Activated naive CD4-positive, alpha-beta T cell treated with anti-CD3 and anti-CD28 coated beads, Interleukin-2, amount 50 U/mL, for 72 hours (primary cell): ENCODE measurements around the gene ENGASE. TPM values are rescaled to one million over a fixed set of nuclear protein-coding genes. Genes with fewer than 3 reads are reported as not detected.

ENCODE experiments used
- ATAC-seq, 2 donors: fragments of 150-1000 bp; cut with Tn5 transposase; 2 replicates each; pipeline ENCODE4 v1.10.0; 2021; ENCODE audit warnings: mild to moderate bottlenecking in 2 of 2, moderate library complexity in 2 of 2
- DNase-seq, 2 donors: peaks; one replicate each; pipeline ENCODE4 v3.0.0; 2021 to 2022; ENCODE audit warnings: low spot score in 2 of 2
- H3K27ac Mint-ChIP-seq, 2 donors: one replicate each; pipeline ENCODE4 v1.8.0; 2022; ENCODE audit warnings: mild to moderate bottlenecking in 2 of 2, mixed read lengths in 2 of 2
- H3K36me3 Mint-ChIP-seq, 2 donors: one replicate each; pipeline ENCODE4 v1.8.0; 2022; ENCODE audit warnings: mixed read lengths in 2 of 2
- H3K9me3 Mint-ChIP-seq, 2 donors: one replicate each; pipeline ENCODE4 v1.8.0; 2022; ENCODE audit warnings: mixed read lengths in 2 of 2
- total RNA-seq, 2 donors: library from RNA; stranded (reverse); gene quantifications; one replicate each; pipeline ENCODE4 v1.2.3, GENCODE V29; 2022

The ENGASE gene
- total RNA-seq, 2 donors from 2014 or later = 31.5 to 40.5 TPM

DNA sequence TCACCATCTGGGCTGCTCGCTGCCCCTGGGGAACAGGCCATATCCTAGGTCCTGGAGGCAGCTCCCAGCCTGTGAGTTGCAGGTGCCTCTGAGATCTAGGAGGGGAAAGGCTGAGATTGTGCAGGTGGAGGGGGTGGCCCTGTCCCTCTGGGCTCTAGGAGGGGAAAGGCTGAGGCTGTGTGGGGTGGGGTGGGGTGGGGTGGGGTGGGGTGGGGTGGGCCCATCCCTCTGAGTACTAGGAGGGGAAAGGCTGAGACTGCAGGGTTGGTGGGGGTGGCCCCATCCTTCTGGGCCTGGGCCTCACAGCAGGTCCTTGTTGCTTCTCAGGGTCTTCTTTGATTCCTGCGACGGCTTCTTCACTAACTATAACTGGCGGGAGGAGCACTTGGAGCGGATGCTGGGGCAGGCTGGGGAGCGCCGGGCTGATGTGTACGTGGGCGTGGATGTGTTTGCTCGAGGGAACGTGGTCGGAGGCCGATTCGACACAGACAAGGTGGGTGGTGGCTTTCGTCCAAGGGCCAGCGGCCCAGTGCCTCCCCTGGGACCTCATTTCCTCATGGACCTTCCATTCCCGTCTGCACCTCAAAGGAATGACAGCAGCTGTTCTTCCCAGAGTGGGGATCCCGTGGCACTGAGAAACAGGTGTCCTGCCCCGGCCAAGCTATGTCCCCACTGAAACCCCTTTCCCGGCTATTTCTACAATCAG, 7.1 kb downstream of the ENGASE start:
- H3K27ac Mint-ChIP-seq = no peak overlapping the region
- no peaks in the 10 kb centered on the region for H3K9me3 Mint-ChIP-seq
- ATAC-seq (no peak), DNase-seq (no peak)
- peaks cover 0 to 12% of the 10 kb centered on the region in 2 donors for H3K36me3 Mint-ChIP-seq

DNA sequence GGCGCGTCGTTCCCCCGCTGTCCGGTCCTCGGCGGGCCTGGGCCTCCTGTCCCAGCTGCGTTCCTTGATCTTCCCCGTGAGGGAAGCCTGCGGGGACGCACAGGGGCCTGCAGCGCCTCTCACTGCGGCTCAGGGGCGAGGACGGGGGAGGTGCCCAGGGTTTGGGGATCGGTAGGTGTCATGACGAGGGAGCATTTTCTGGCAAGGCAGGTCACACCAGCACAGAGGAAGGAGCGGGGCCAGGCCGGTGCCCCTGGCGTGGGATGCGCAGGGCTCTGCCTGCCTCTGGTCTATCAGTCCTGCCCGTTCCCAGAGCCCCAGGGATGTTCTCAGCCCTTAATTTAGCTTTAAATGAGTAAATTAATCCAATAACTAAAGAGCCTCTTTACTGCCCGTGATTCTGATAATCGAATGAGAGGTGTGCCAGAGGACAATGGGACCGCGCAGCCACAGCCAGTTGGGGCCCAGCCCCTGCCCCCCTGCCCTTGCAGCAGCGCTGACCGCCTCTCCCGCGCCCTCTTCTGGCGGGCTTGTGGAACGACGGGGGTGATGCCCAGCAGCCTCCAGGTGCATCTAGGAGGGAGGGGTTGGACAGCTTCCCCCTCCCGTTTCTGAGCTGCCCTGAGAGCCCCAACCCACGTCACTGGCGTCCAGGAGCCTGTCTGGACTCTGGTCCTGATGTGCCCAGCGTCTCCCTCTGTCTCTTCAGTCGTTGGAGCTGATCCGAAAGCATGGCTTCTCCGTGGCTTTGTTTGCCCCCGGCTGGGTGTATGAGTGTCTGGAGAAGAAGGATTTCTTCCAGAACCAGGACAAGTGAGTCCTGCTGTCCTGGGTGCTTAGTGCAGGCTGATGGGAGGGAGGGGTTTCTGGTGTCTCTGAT, 7.9 kb downstream of the ENGASE start:
- DNase-seq (peak in 1 of 2 donors; percentile 68), ATAC-seq (peak; percentile 49 to 59)
- Mint-ChIP-seq H3K36me3 (peaks cover 0 to 12% of the 10 kb centered on the region in 2 donors), H3K27ac (no peak overlapping the region), H3K9me3 (no peaks in the 10 kb centered on the region)

DNA sequence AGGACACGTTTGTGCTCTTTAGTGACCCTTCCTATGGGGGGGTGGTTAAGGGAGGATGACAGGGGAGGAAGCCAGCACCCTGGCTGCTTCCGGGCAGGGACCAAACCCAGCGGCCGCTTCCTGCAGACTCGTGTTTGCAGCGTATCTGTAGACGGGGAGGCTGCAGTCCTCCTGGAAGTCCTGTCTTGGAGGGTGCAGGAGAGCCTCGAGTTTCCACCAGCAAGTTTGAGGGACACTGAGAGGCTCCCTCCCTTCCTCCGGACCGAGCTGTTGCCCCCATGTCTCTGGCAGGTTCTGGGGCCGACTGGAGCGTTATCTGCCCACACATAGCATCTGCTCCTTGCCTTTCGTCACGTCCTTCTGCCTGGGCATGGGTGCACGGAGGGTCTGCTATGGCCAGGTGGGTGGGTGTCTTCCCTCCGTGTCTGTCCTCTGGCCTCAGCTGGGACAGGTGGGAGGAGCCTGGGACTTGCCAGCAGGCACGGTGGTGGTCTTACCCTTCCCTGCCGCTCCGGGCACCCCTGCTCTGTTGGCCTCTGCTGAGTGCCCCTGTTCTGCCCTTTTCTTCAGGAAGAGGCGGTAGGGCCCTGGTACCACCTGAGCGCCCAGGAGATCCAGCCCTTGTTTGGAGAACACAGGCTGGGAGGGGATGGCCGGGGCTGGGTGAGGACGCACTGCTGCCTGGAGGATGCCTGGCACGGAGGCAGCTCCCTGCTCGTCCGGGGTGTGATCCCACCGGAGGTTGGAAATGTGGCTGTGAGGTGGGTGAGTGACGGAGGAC, 8.8 kb downstream of the ENGASE start:
- no peak overlapping the region for H3K27ac Mint-ChIP-seq
- DNase-seq (no peak), ATAC-seq (no peak)
- peaks cover 0 to 12% of the 10 kb centered on the region in 2 donors for H3K36me3 Mint-ChIP-seq
- no peaks in the 10 kb centered on the region for H3K9me3 Mint-ChIP-seq

- Mint-ChIP-seq H3K36me3 (peaks cover 0 to 10% of the 10 kb centered on the region in 2 donors), H3K27ac (no peak overlapping the region), H3K9me3 (no peaks in the 10 kb centered on the region)
- DNase-seq = no peak
- ATAC-seq = no peak
These were observed 9.9 kb downstream of the ENGASE start for GRCh38 chr17:79084291-79085153.

GRCh38 chr17:79085154-79085920, 10.7 kb downstream of the ENGASE start:
- H3K9me3 Mint-ChIP-seq = no peaks in the 10 kb centered on the region

GRCh38 chr17:79085921-79086551, 11.4 kb downstream of the ENGASE start:
- ATAC-seq (no peak), DNase-seq (no peak)
- H3K36me3 Mint-ChIP-seq = no peaks in the 10 kb centered on the region
- no peak overlapping the region for H3K27ac Mint-ChIP-seq
- no peaks in the 10 kb centered on the region for H3K9me3 Mint-ChIP-seq

More at GRCh38 chr17:79085154-79085920, 10.7 kb downstream of the ENGASE start:
- DNase-seq = no peak
- no peak for ATAC-seq
- peaks cover 0 to 5% of the 10 kb centered on the region in 2 donors for H3K36me3 Mint-ChIP-seq
- H3K27ac Mint-ChIP-seq = no peak overlapping the region

DNA sequence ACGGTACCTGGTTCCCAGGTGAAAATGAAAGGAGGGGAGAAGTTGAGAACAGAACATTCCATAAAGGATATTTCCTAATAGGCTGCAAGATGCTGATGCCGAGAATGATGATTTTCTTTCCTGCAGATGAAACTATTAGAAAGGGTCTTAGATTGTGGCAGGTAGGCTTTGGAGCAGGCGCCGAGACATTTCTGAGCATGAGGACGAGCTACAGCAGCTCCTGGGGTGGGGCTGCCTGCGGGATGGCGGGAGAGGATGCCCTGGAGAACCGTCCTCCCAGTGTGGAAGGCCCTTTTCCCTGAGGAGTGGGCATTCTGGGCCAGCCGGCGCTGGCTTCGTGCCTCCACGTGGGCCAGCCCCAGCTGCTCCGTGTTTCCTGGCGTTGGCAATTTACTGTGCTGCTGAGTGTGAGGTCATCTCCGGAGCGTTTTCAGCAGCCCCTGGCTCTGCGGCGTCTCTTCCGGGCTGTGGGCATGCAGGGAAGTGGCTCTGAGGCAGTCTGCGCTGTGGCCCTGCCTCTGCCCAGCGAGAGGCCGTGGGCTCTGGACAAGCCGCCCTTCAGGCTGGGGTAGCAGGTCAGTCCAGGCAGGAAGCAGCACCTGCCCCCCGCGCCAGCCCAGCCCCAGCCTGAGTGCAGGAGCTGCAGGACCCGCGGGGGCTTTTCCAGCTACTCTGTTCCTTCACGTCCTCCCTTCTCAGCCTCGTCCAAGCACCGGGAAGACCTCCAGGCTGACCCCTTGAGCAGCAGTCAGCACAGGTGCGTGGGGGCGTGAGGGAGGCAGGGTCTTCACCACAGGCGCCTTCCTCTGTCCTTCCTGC, 12.2 kb downstream of the ENGASE start:
- Mint-ChIP-seq H3K36me3 (no peaks in the 10 kb centered on the region), H3K27ac (no peak overlapping the region), H3K9me3 (no peaks in the 10 kb centered on the region)
- DNase-seq (no peak), ATAC-seq (no peak)

GRCh38 chr17:79087428-79088143, 13.0 kb downstream of the ENGASE start:
- H3K27ac Mint-ChIP-seq = no peak overlapping the region
- no peaks in the 10 kb centered on the region for H3K36me3 Mint-ChIP-seq
- H3K9me3 Mint-ChIP-seq = no peaks in the 10 kb centered on the region
- ATAC-seq = peak; percentile 79 to 84
- DNase-seq = peak; percentile 75 to 85

GRCh38 chr17:79088247-79088996, 13.8 kb downstream of the ENGASE start:
- ATAC-seq (no peak), DNase-seq (no peak)
- Mint-ChIP-seq H3K36me3 (no peaks in the 10 kb centered on the region), H3K9me3 (no peaks in the 10 kb centered on the region), H3K27ac (no peak overlapping the region)

- Mint-ChIP-seq H3K27ac (no peak overlapping the region), H3K9me3 (no peaks in the 10 kb centered on the region), H3K36me3 (no peaks in the 10 kb centered on the region)
- no peak for ATAC-seq
- no peak for DNase-seq
These were observed 14.3 kb downstream of the ENGASE start for GRCh38 chr17:79088997-79089328.

GRCh38 chr17:79089720-79090442, 15.3 kb downstream of the ENGASE start:
- ATAC-seq (no peak), DNase-seq (no peak)
- Mint-ChIP-seq H3K27ac (no peak overlapping the region), H3K9me3 (no peaks in the 10 kb centered on the region), H3K36me3 (no peaks in the 10 kb centered on the region)

DNA sequence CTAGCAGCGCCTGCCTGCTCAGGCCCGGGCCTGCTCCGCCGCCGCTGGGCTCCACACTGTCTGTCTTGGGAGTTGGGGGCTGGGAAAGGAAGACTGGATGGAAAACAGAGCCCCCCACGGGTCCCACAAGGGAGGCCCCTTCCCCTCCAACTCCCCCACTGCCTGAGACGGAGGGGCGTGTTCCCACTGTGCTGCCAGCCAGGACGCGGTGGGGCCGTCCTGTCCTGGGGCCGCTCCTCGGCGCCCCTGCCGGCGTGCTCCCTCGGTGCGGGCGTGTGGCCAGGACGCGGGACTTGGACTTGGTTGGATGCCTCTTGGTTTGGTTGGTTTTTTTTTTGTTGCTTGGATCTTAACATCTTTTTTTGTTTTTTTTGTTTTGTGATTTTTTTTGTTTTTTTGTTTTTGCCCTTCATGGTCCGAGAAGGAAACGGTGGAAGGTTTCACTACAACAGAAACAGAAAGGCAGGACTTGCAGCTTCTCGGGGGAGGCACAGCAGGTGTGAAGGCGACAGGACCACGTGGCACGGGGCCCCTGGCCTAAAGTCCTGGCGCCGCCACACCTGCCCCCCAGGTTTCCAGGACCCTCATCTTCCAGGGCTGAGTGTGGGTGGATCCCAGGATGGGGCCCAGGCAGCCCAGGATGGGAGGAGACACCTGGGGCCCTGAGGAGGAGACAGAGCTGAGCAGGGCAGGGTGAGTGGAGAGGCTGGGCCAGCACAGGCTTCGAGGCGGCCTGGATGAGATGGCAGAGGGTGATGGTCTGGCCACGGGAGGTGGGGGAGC, 16.0 kb downstream of the ENGASE start:
- ATAC-seq = no peak
- peak overlapping the region in 1 of 2 donors; percentile 33 for H3K27ac Mint-ChIP-seq
- H3K9me3 Mint-ChIP-seq = no peaks in the 10 kb centered on the region
- H3K36me3 Mint-ChIP-seq = no peaks in the 10 kb centered on the region
- no peak for DNase-seq
